Stomach (tissue), 4 donors: ENCODE measurements around the gene UBE2C.

Experiments
- EP300 ChIP-seq: sonication (generic); formaldehyde crosslinking; IDR thresholded peaks from one replicate; pipeline ENCODE4 v1.6.1; 2017; ENCODE audit warnings: antibody characterized with exemption
- TF ChIP-seq, protein P1 (sequence below), 7 experiments: fragments of 450-650 bp in 4 of 7; fragments of 200-600 bp in 3 of 7; sonication (generic) in 3 of 7; IDR thresholded peaks; one replicate each; pipeline ENCODE4 v1.5.1; 2016 to 2019; ENCODE audit warnings: antibody characterized with exemption in 7 of 7, control low read depth in 2 of 7, mild to moderate bottlenecking in 1 of 7

DNA sequence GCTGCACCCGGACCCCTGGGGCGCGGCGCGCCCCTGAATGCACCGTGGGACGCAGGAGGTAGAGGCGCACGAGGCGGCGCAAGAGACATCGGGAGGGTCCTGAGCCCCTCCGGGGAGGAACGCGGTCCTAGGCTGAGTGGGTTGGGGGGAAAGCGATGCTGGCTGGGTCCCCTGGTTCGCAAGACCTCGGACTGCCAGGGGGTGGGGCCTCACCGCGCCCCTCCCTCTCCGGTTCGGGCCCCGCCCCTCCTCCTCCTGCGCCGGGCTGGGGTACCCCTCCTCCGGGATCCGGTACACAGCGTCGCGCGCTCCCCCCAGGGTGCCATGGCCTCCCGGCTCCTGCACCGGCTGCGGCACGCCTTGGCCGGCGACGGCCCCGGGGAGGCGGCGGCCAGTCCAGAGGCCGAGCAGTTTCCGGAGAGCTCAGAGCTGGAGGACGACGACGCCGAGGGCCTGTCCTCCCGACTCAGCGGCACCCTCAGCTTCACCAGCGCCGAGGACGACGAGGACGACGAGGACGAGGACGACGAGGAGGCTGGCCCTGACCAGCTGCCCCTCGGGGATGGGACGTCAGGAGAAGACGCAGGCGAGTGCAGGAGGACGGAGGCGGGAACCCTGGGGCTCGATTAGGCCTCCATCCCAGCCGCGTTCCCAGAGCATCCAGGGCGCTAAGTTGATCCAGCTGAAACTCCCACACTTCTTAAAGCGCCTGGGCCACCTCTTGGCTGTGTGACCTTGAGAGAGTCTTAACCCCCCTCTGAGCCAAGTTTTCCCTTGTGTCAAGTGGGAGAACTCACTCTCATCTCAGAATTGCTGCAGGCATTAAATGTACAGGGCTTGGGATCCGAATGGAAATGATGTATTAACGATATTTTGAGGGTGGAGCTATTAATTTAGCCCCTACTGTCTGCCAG lies 21.7 kb downstream of the UBE2C start:
- TF ChIP-seq EP300 = no peak
- TF ChIP-seq, protein P1, sequence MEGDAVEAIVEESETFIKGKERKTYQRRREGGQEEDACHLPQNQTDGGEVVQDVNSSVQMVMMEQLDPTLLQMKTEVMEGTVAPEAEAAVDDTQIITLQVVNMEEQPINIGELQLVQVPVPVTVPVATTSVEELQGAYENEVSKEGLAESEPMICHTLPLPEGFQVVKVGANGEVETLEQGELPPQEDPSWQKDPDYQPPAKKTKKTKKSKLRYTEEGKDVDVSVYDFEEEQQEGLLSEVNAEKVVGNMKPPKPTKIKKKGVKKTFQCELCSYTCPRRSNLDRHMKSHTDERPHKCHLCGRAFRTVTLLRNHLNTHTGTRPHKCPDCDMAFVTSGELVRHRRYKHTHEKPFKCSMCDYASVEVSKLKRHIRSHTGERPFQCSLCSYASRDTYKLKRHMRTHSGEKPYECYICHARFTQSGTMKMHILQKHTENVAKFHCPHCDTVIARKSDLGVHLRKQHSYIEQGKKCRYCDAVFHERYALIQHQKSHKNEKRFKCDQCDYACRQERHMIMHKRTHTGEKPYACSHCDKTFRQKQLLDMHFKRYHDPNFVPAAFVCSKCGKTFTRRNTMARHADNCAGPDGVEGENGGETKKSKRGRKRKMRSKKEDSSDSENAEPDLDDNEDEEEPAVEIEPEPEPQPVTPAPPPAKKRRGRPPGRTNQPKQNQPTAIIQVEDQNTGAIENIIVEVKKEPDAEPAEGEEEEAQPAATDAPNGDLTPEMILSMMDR (IDR thresholded peaks at IDR 0.05) = no peak
